H9 (cell line): ENCODE measurements around the gene ANGPTL7. TPM values are rescaled to one million over a fixed set of nuclear protein-coding genes. Genes with fewer than 3 reads are reported as not detected.

Experiments
- DNase-seq: peaks from one replicate; pipeline ENCODE4 v3.0.0-alpha.2; 2017
- H2AFZ ChIP-seq: one replicate; pipeline ENCODE4 v1.6.1; 2013; ENCODE audit warnings: mild to moderate bottlenecking, low read length, control low read depth, moderate library complexity
- H2AK5ac ChIP-seq: 2 replicates; pipeline ENCODE4 v1.6.1; 2013; ENCODE audit warnings: low read length, control low read depth, mixed read lengths; ENCODE audit not compliant: insufficient read length
- H2BK120ac ChIP-seq: one replicate; pipeline ENCODE4 v1.6.1; 2013; ENCODE audit warnings: low read depth, mild to moderate bottlenecking, low read length, control low read depth, inconsistent platforms; ENCODE audit not compliant: poor library complexity, severe bottlenecking
- H2BK12ac ChIP-seq: 2 replicates; pipeline ENCODE4 v1.6.1; 2013; ENCODE audit warnings: low read length, control low read depth, mixed read lengths, low read depth; ENCODE audit not compliant: insufficient read length
- H2BK15ac ChIP-seq: 2 replicates; pipeline ENCODE4 v1.6.1; 2013; ENCODE audit warnings: low read depth, low read length, control low read depth
- H2BK20ac ChIP-seq: one replicate; pipeline ENCODE4 v1.6.1; 2013; ENCODE audit warnings: low read depth, mild to moderate bottlenecking, low read length, control low read depth, inconsistent platforms; ENCODE audit not compliant: poor library complexity, severe bottlenecking
- H2BK5ac ChIP-seq: 2 replicates; pipeline ENCODE4 v1.6.1; 2013; ENCODE audit warnings: low read length, control low read depth, mixed read lengths; ENCODE audit not compliant: insufficient read length
- H3K14ac ChIP-seq: 2 replicates; pipeline ENCODE4 v1.6.1; 2013; ENCODE audit warnings: low read length, control low read depth; ENCODE audit not compliant: insufficient read depth
- H3K18ac ChIP-seq: 2 replicates; pipeline ENCODE4 v1.6.1; 2013; ENCODE audit warnings: low read depth, mild to moderate bottlenecking, mixed read lengths, low read length, control low read depth; ENCODE audit not compliant: insufficient read length
- H3K23ac ChIP-seq: 2 replicates; pipeline ENCODE4 v1.6.1; 2013; ENCODE audit warnings: low read length, control low read depth, mixed read lengths, low read depth; ENCODE audit not compliant: insufficient read length
- H3K23me2 ChIP-seq: 2 replicates; pipeline ENCODE4 v1.6.1; 2013; ENCODE audit warnings: low read depth, mild to moderate bottlenecking, mixed read lengths, low read length, control low read depth; ENCODE audit not compliant: insufficient read length, poor library complexity, severe bottlenecking
- H3K27ac ChIP-seq: 2 replicates; pipeline ENCODE4 v1.5.1; 2013; ENCODE audit warnings: low read length, control low read depth, mixed read lengths, low read depth; ENCODE audit not compliant: insufficient read length
- H3K27me3 ChIP-seq: 2 replicates; pipeline ENCODE4 v1.6.1; 2013; ENCODE audit warnings: low read length, control low read depth, inconsistent platforms; ENCODE audit not compliant: insufficient read depth
- H3K4ac ChIP-seq: 2 replicates; pipeline ENCODE4 v1.6.1; 2013; ENCODE audit warnings: low read depth, mild to moderate bottlenecking, control low read depth, inconsistent platforms, low read length, moderate library complexity
- H3K4me1 ChIP-seq: 2 replicates; pipeline ENCODE4 v1.6.1; 2013; ENCODE audit warnings: low read length, control low read depth, inconsistent platforms; ENCODE audit not compliant: insufficient read depth
- H3K4me2 ChIP-seq: 2 replicates; pipeline ENCODE4 v1.6.1; 2013; ENCODE audit warnings: low read length, control low read depth, mixed read lengths; ENCODE audit not compliant: insufficient read length, insufficient read depth
- H3K56ac ChIP-seq: 2 replicates; pipeline ENCODE4 v1.6.1; 2013; ENCODE audit warnings: low read depth, mild to moderate bottlenecking, mixed read lengths, low read length, control low read depth; ENCODE audit not compliant: insufficient read length
- H3K79me1 ChIP-seq: 2 replicates; pipeline ENCODE4 v1.6.1; 2013; ENCODE audit warnings: low read depth, mild to moderate bottlenecking, moderate library complexity, low read length, control low read depth, inconsistent platforms; ENCODE audit not compliant: insufficient read depth, poor library complexity, severe bottlenecking
- H3K79me2 ChIP-seq: 2 replicates; pipeline ENCODE4 v1.6.1; 2013; ENCODE audit warnings: low read length, control low read depth, inconsistent platforms; ENCODE audit not compliant: insufficient read depth
- H3K9ac ChIP-seq: 2 replicates; pipeline ENCODE4 v1.6.1; 2013; ENCODE audit warnings: low read length, control low read depth, mixed read lengths; ENCODE audit not compliant: insufficient read length; ENCODE audit errors: extremely low read depth
- H3K9me3 ChIP-seq: one replicate; pipeline ENCODE4 v1.6.1; 2013; ENCODE audit warnings: low read depth, low read length, inconsistent platforms; ENCODE audit not compliant: control insufficient read depth
- H3T11ph ChIP-seq: one replicate; pipeline ENCODE4 v1.6.1; 2013; ENCODE audit warnings: mild to moderate bottlenecking, low read length, control low read depth, inconsistent platforms
- H4K20me1 ChIP-seq: one replicate; pipeline ENCODE4 v1.6.1; 2013; ENCODE audit not compliant: control insufficient read depth, insufficient read length, insufficient read depth
- H4K5ac ChIP-seq: 2 replicates; pipeline ENCODE4 v1.6.1; 2013; ENCODE audit warnings: low read depth, mild to moderate bottlenecking, mixed read lengths, low read length, control low read depth; ENCODE audit not compliant: insufficient read length
- H4K8ac ChIP-seq: replicated peaks from 2 replicates; pipeline ENCODE4 v1.6.1; 2013; ENCODE audit warnings: low read length, control low read depth, mixed read lengths, low read depth; ENCODE audit not compliant: insufficient read length
- H4K91ac ChIP-seq: 2 replicates; pipeline ENCODE4 v1.6.1; 2013; ENCODE audit warnings: low read depth, mild to moderate bottlenecking, moderate library complexity, mixed read lengths, low read length, control low read depth; ENCODE audit not compliant: insufficient read length
- H3K27ac Mint-ChIP-seq, 3 experiments: 2 replicates in 2 of 3; 3 replicates in 1 of 3; pipeline ENCODE4 v1.8.0; 2020 to 2021; ENCODE audit warnings: mixed read lengths in 3 of 3, mild to moderate bottlenecking in 1 of 3, moderate library complexity in 1 of 3
- H3K27me3 Mint-ChIP-seq: 2 replicates; pipeline ENCODE4 v1.8.0; 2021; ENCODE audit warnings: low read depth, mild to moderate bottlenecking, moderate library complexity, mixed read lengths
- H3K36me3 Mint-ChIP-seq, 3 experiments: 2 replicates in 2 of 3; 3 replicates in 1 of 3; pipeline ENCODE4 v1.8.0; 2020 to 2021; ENCODE audit warnings: low read depth in 3 of 3, mixed read lengths in 3 of 3; ENCODE audit not compliant: insufficient read depth in 1 of 3
- H3K4me1 Mint-ChIP-seq, 2 experiments: 2 replicates each; pipeline ENCODE4 v1.8.0; 2020; ENCODE audit warnings: mixed read lengths in 2 of 2
- H3K4me3 Mint-ChIP-seq, 2 experiments: 2 replicates in 1 of 2; 3 replicates in 1 of 2; pipeline ENCODE4 v1.8.0; 2020 to 2021; ENCODE audit warnings: mild to moderate bottlenecking in 2 of 2, mixed read lengths in 2 of 2, moderate library complexity in 1 of 2
- H3K9me3 Mint-ChIP-seq, 2 experiments: 2 replicates in 1 of 2; 3 replicates in 1 of 2; pipeline ENCODE4 v1.8.0; 2020; ENCODE audit warnings: mild to moderate bottlenecking in 2 of 2, mixed read lengths in 2 of 2, moderate library complexity in 1 of 2
- CTCF ChIP-seq: fragments of 200-600 bp; sonication (generic); conservative IDR thresholded peaks from 3 replicates; pipeline ENCODE4 v1.8.0; 2021; ENCODE audit warnings: antibody characterized with exemption, mild to moderate bottlenecking
- WGBS: extraction: QIAGEN DNeasy Blood & Tissue Kit; methylation state at CpG from one replicate; pipeline ENCODE4 v1.1.7; 2013; ENCODE audit warnings: missing lambda C conversion rate, low lambda C conversion rate, mixed read lengths; ENCODE audit not compliant: insufficient read length; ENCODE audit errors: extremely low coverage; 5-methylcytosine and 5-hydroxymethylcytosine counted together
- total RNA-seq: library from RNA; stranded (reverse); gene quantifications from 2 replicates; pipeline ENCODE4 v1.2.1, GENCODE V29; 2021

ANGPTL7 gene
- total RNA-seq, 1 experiment from 2014 or later, result not detected

GRCh38 chr1:11193376-11193775, 4.2 kb downstream of the ANGPTL7 start:
- no peak overlapping the region for H3T11ph ChIP-seq
- H3K23ac ChIP-seq, result no peak overlapping the region
- Mint-ChIP-seq H3K9me3 (no peaks in the 10 kb centered on the region; a peak in 1 of 5 replicates), H3K36me3 (peaks cover 9 to 77% (median 52%) of the 10 kb centered on the region in 3 experiments; a peak in 6 of 7 replicates), H3K27ac (no peak overlapping the region), H3K4me1 (peaks cover 0 to 6% of the 10 kb centered on the region in 2 experiments; a peak in 1 of 4 replicates), H3K4me3 (no peak overlapping the region), H3K27me3 (no peaks in the 10 kb centered on the region)
- WGBS, result no CpG with 5 or more reads among the region's 11 CpGs
- no peak for TF ChIP-seq CTCF
- H3K9me3 ChIP-seq, result no peaks in the 10 kb centered on the region
- H2AK5ac ChIP-seq, result no peak overlapping the region
- no peaks in the 10 kb centered on the region for H3K4me1 ChIP-seq
- no peak overlapping the region; the same call in 1 of the 2 replicates for H3K14ac ChIP-seq
- no peak overlapping the region for H4K91ac ChIP-seq
- DNase-seq, result no peak
- H3K4me2 ChIP-seq, result no peak overlapping the region
- H3K4ac ChIP-seq, result no peak overlapping the region
- no peaks in the 10 kb centered on the region for H3K27me3 ChIP-seq
- no peak overlapping the region for H2BK120ac ChIP-seq
- H3K79me2 ChIP-seq, result no peaks in the 10 kb centered on the region
- H3K79me1 ChIP-seq, result no peaks in the 10 kb centered on the region
- H2BK12ac ChIP-seq, result no peak overlapping the region
- H3K18ac ChIP-seq, result no peak overlapping the region
- no peak overlapping the region for H3K9ac ChIP-seq
- no peak overlapping the region for H3K27ac ChIP-seq
- H3K56ac ChIP-seq, result no peak overlapping the region
- no peaks in the 10 kb centered on the region for H3K23me2 ChIP-seq
- H2BK15ac ChIP-seq, result no peak overlapping the region
- no peak overlapping the region for H2AFZ ChIP-seq
- no peaks in the 10 kb centered on the region for H4K20me1 ChIP-seq
- H2BK5ac ChIP-seq, result no peak overlapping the region
- no peak overlapping the region for H4K5ac ChIP-seq
- H2BK20ac ChIP-seq, result no peak overlapping the region
- H4K8ac ChIP-seq, result no peak overlapping the region
